HEK293T (cell line): ENCODE measurements around the gene CIDEC.

Experiments
- ARNT ChIP-seq: fragments of 450-650 bp; IDR thresholded peaks from 2 replicates; pipeline ENCODE4 v1.6.1; 2017; ENCODE audit warnings: mild to moderate bottlenecking
- BHLHE40 ChIP-seq: fragments of 450-650 bp; IDR thresholded peaks from 2 replicates; pipeline ENCODE4 v1.6.1; 2016; ENCODE audit warnings: mild to moderate bottlenecking, moderate library complexity, borderline replicate concordance
- CTBP1 ChIP-seq: fragments of 450-650 bp; IDR thresholded peaks from 2 replicates; pipeline ENCODE4 v1.6.1; 2016; ENCODE audit warnings: borderline replicate concordance
- ELF4 ChIP-seq: fragments of 450-650 bp; IDR thresholded peaks from 2 replicates; pipeline ENCODE4 v1.6.1; 2017; ENCODE audit warnings: antibody characterized with exemption
- FOXA1 ChIP-seq: fragments of 450-650 bp; IDR thresholded peaks from 2 replicates; pipeline ENCODE4 v1.6.1; 2016; ENCODE audit warnings: mild to moderate bottlenecking
- FOXM1 ChIP-seq: fragments of 450-650 bp; IDR thresholded peaks from 2 replicates; pipeline ENCODE4 v1.6.1; 2017; ENCODE audit warnings: mild to moderate bottlenecking, borderline replicate concordance
- HDGF ChIP-seq: fragments of 450-650 bp; IDR thresholded peaks from 2 replicates; pipeline ENCODE4 v1.6.1; 2017; ENCODE audit warnings: antibody characterized with exemption, borderline replicate concordance
- L3MBTL2 ChIP-seq: fragments of 450-650 bp; conservative IDR thresholded peaks from 2 replicates; pipeline ENCODE4 v1.6.1; 2016; ENCODE audit warnings: mild to moderate bottlenecking
- LEF1 ChIP-seq: fragments of 450-650 bp; IDR thresholded peaks from 2 replicates; pipeline ENCODE4 v1.6.1; 2017; ENCODE audit warnings: mild to moderate bottlenecking, borderline replicate concordance
- NFRKB ChIP-seq: fragments of 450-650 bp; IDR thresholded peaks from 2 replicates; pipeline ENCODE4 v1.6.1; 2016; ENCODE audit warnings: mild to moderate bottlenecking, moderate library complexity
- SP1 ChIP-seq: fragments of 450-650 bp; IDR thresholded peaks from 2 replicates; pipeline ENCODE4 v1.6.1; 2017
- SUZ12 ChIP-seq: fragments of 450-650 bp; IDR thresholded peaks from 2 replicates; pipeline ENCODE4 v1.6.1; 2016; ENCODE audit warnings: mild to moderate bottlenecking
- TARDBP ChIP-seq: fragments of 450-650 bp; IDR thresholded peaks from 2 replicates; pipeline ENCODE4 v1.6.1; 2016
- ZNF384 ChIP-seq: fragments of 450-650 bp; IDR thresholded peaks from 2 replicates; pipeline ENCODE4 v1.6.1; 2016

DNA sequence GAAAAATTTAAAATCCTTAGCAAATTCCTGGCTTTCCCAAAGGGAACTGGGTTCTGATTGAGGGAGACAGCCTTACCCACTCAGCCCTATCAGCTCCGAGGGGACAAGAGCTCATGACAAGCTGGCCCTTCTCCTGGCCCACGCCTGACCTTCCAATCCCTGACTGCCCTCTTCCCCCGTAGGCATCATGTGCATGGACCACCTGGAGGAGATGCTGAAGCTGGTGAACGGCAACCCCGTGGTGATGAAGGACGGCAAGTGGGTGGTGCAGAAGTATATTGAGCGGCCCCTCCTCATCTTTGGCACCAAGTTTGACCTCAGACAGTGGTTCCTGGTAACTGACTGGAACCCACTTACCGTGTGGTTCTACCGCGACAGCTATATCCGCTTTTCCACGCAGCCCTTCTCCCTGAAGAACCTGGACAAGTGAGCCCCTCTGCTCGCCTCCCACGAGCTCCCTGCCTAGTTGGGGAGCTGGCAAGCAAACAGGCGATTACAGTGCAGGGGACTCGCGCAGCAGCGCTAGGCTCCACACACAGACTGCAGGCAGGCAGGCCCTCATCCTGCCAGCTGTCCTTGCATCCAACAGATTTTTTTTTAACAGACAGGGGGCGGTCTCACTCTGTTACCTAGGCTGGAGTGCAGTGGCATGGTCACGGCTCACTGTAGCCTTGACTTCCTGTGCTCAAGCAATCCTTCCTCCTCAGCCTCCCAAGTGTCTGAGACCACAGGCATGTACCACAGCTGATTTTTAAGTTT lies 53.1 kb downstream of the CIDEC start:
- TF ChIP-seq TARDBP = no peak
- no peak for TF ChIP-seq FOXM1
- no peak for TF ChIP-seq SP1
- TF ChIP-seq L3MBTL2 = no peak
- TF ChIP-seq BHLHE40 = no peak
- no peak for TF ChIP-seq ZNF384
- no peak for TF ChIP-seq HDGF
- no peak for TF ChIP-seq ARNT
- no peak for TF ChIP-seq NFRKB
- no peak for TF ChIP-seq ELF4
- no peak for TF ChIP-seq FOXA1
- no peak for TF ChIP-seq LEF1
- no peak for TF ChIP-seq SUZ12
- TF ChIP-seq CTBP1 = no peak
